NOMO-1 treated with dmso at 0.1 percent for 144 hours (cell line): ENCODE measurements around the gene ATG16L1.

ENCODE experiments used
- DNase-seq: peaks from one replicate; lab custom pipeline; 2025; ENCODE audit not compliant: unreplicated experiment; lab: John Stamatoyannopoulos, UW

Gene ATG16L1

GRCh38 chr2:233251306-233252116 lies at the start of gene ATG16L1:
Gene ATG16L1 (plus strand): TSS chr2:233251673. CDS start chr2:233251828, 155 bp downstream.
- peak; percentile 95 for DNase-seq

GRCh38 chr2:233202531-233202944 lies 48.9 kb upstream of the ATG16L1 start:
- DNase-seq: no peak

- no peak for DNase-seq
Measured at GRCh38 chr2:233203060-233203459, 48.4 kb upstream of the ATG16L1 start.

GRCh38 chr2:233204286-233204936 lies 47.1 kb upstream of the ATG16L1 start:
- no peak for DNase-seq

- no peak for DNase-seq
Measured at GRCh38 chr2:233208382-233209116, 42.9 kb upstream of the ATG16L1 start.

- DNase-seq: no peak
Measured at GRCh38 chr2:233209117-233209532, 42.3 kb upstream of the ATG16L1 start.

- no peak for DNase-seq
Measured at GRCh38 chr2:233209533-233210171, 41.8 kb upstream of the ATG16L1 start.

GRCh38 chr2:233210281-233210680 lies 41.2 kb upstream of the ATG16L1 start:
- no peak for DNase-seq

GRCh38 chr2:233210843-233211547 lies 40.5 kb upstream of the ATG16L1 start:
- DNase-seq: no peak

GRCh38 chr2:233211548-233211895 lies 40.0 kb upstream of the ATG16L1 start:
- no peak for DNase-seq

GRCh38 chr2:233213011-233213410 lies 38.5 kb upstream of the ATG16L1 start:
- DNase-seq: no peak

- no peak for DNase-seq
Measured at GRCh38 chr2:233213975-233214374, 37.5 kb upstream of the ATG16L1 start.

- no peak for DNase-seq
Measured at GRCh38 chr2:233217892-233218377, 33.5 kb upstream of the ATG16L1 start.

GRCh38 chr2:233218836-233219235 lies 32.6 kb upstream of the ATG16L1 start:
- no peak for DNase-seq

GRCh38 chr2:233219848-233220247 lies 31.6 kb upstream of the ATG16L1 start:
- DNase-seq: no peak

GRCh38 chr2:233221378-233222063 lies 30.0 kb upstream of the ATG16L1 start:
- no peak for DNase-seq

GRCh38 chr2:233223059-233223894 lies 28.2 kb upstream of the ATG16L1 start:
- peak; percentile 69 for DNase-seq

- no peak for DNase-seq
Measured at GRCh38 chr2:233225230-233226068, 26.0 kb upstream of the ATG16L1 start.
